ENCODE measurements around the gene PARD3. TPM values are rescaled to one million over a fixed set of nuclear protein-coding genes. Genes with fewer than 3 reads are reported as not detected.
A peak's percentile ranks its signal among the peaks of the same experiment; 100 is the strongest.

Gene PARD3
- polyA plus RNA-seq, 2 of the 4 experiments (the other 2 are of a cell fraction): 110 to 200 TPM

GRCh38 chr10:34198953-34199352 is 616.1 kb downstream of the PARD3 start:
- ATAC-seq (no peak), FAIRE-seq (no peak), DNase-seq (ENCODE audit: low read depth in 1 of 2, low spot score in 1 of 2) (peak in 1 of 2 experiments; percentile 23)
- Histone ChIP-seq H3K4me1 (peaks cover 17% of the 10 kb centered on the region), H3K9me3 (no peaks in the 10 kb centered on the region), H3K27ac (peak overlapping the region; percentile 50 to 76; a peak in 4 of 6 replicates), H3K4me2 (no peak overlapping the region), H3K4me3 (no peak overlapping the region)
- POLR2A ChIA-PET: no interaction called here
- WGBS (ENCODE audit: missing lambda C conversion rate): 100% methylated on average over 2 of the region's 2 CpGs
- CTCF ChIA-PET: interaction anchor here (0.6 to 1.2 kb wide), 4 partner anchors 10 to 909 kb away, joined by 3 to 5 read pairs (median 4); no protein-coding TSS in a partner anchor
- TF ChIP-seq SREBF2 (IDR thresholded peaks at IDR 0.05): no peak

GRCh38 chr10:34196058-34196433 is 619.0 kb downstream of the PARD3 start:
- H3K4me1 ChIP-seq: peaks cover 17% of the 10 kb centered on the region
- DNase-seq (ENCODE audit: low read depth in 1 of 2, low spot score in 1 of 2) (no peak), ATAC-seq (no peak), FAIRE-seq (no peak)
- CTCF ChIA-PET: interaction anchor here (0.7 to 0.9 kb wide), 2 partner anchors 25 to 395 kb away, joined by 3 to 4 read pairs; no protein-coding TSS in a partner anchor
- no peak overlapping the region for H3K27ac ChIP-seq
- no peak overlapping the region for H3K4me3 ChIP-seq
- H3K9me3 ChIP-seq: no peaks in the 10 kb centered on the region
- TF ChIP-seq, protein P1, sequence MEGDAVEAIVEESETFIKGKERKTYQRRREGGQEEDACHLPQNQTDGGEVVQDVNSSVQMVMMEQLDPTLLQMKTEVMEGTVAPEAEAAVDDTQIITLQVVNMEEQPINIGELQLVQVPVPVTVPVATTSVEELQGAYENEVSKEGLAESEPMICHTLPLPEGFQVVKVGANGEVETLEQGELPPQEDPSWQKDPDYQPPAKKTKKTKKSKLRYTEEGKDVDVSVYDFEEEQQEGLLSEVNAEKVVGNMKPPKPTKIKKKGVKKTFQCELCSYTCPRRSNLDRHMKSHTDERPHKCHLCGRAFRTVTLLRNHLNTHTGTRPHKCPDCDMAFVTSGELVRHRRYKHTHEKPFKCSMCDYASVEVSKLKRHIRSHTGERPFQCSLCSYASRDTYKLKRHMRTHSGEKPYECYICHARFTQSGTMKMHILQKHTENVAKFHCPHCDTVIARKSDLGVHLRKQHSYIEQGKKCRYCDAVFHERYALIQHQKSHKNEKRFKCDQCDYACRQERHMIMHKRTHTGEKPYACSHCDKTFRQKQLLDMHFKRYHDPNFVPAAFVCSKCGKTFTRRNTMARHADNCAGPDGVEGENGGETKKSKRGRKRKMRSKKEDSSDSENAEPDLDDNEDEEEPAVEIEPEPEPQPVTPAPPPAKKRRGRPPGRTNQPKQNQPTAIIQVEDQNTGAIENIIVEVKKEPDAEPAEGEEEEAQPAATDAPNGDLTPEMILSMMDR (IDR thresholded peaks at IDR 0.05): no peak
- TF ChIP-seq SREBF2 (IDR thresholded peaks at IDR 0.05): no peak
- no peak for TF ChIP-seq CHD4 (IDR thresholded peaks at IDR 0.05; ENCODE audit: borderline replicate concordance)
- no peak for TF ChIP-seq RCOR1 (IDR thresholded peaks at IDR 0.05; ENCODE audit: low read depth, low read length)
- 92% methylated on average over 3 of the region's 3 CpGs for WGBS (ENCODE audit: missing lambda C conversion rate)
- H3K4me2 ChIP-seq: no peak overlapping the region
- POLR2A ChIA-PET: no interaction called here

DNA sequence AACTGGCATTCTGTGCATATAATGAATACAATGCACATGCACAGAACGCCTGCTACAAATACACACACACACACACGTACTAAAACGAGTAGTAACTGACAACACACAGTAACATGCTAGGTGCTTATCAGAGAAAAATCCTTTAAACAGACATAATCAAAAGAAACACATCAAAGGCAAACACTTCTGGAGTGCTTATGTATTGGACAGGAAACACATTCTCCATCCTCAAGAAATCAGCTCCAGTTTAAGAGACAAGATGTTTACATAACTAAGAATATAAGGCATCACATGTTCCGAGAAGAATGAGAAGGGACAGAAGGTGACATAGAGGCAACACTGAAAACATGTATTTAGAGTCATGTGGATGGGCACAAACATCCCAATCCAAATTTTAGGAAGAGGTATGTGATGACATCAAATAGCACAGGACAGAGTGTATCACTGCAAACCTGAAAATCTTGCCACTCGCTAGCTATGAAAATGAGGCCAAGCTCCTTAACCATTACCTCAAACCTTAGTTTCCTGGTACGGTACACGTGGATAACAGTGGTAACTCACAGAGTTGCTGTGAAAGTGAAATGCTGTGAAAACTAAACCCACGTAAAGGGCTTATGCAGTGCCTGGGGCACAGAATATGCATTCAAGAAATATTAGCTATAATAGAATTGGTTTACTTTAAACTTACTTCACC is 619.6 kb downstream of the PARD3 start:
- ATAC-seq: no peak
- POLR2A ChIA-PET: no interaction called here
- no peak overlapping the region for H3K4me3 ChIP-seq

More for the DNA sequence above, 619.6 kb downstream of the PARD3 start:
- DNase-seq (ENCODE audit: low read depth in 1 of 2, low spot score in 1 of 2): no peak
- H3K9me3 ChIP-seq: no peaks in the 10 kb centered on the region
- CTCF ChIA-PET: interaction anchor here (0.9 kb wide), 1 partner anchor 25 kb away, joined by 3 read pairs; no protein-coding TSS in a partner anchor
- no peak overlapping the region for H3K27ac ChIP-seq
- no peak for FAIRE-seq
- no peak overlapping the region for H3K4me2 ChIP-seq
- 90% methylated on average over 8 of the region's 8 CpGs for WGBS (ENCODE audit: missing lambda C conversion rate)
- peaks cover 17% of the 10 kb centered on the region for H3K4me1 ChIP-seq
- no peak for TF ChIP-seq NR3C1 (IDR thresholded peaks at IDR 0.05)
- no peak for TF ChIP-seq JUN (IDR thresholded peaks at IDR 0.05)
- TF ChIP-seq, protein P2, sequence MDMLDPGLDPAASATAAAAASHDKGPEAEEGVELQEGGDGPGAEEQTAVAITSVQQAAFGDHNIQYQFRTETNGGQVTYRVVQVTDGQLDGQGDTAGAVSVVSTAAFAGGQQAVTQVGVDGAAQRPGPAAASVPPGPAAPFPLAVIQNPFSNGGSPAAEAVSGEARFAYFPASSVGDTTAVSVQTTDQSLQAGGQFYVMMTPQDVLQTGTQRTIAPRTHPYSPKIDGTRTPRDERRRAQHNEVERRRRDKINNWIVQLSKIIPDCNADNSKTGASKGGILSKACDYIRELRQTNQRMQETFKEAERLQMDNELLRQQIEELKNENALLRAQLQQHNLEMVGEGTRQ (IDR thresholded peaks at IDR 0.05): no peak
- no peak for TF ChIP-seq PBX3 (IDR thresholded peaks at IDR 0.05)
- TF ChIP-seq HOXA7 (CRISPR knock-in tag; IDR thresholded peaks at IDR 0.05): no peak
- TF ChIP-seq FOSL2 (IDR thresholded peaks at IDR 0.05): no peak
- no peak for TF ChIP-seq FOSL2 (CRISPR knock-in tag; IDR thresholded peaks at IDR 0.05)
- no peak for TF ChIP-seq GATA3 (IDR thresholded peaks at IDR 0.05; ENCODE audit: borderline replicate concordance)
- no peak for TF ChIP-seq CHD4 (IDR thresholded peaks at IDR 0.05; ENCODE audit: borderline replicate concordance)
- TF ChIP-seq MYC (IDR thresholded peaks at IDR 0.05; ENCODE audit: borderline replicate concordance, low read length): no peak
- TF ChIP-seq MAX (IDR thresholded peaks at IDR 0.05): no peak
- no peak for TF ChIP-seq FOXS1 (CRISPR knock-in tag; IDR thresholded peaks at IDR 0.05)
- no peak for TF ChIP-seq NPAS2 (CRISPR knock-in tag; IDR thresholded peaks at IDR 0.05; ENCODE audit: borderline replicate concordance)
- TF ChIP-seq CBX2 (IDR thresholded peaks at IDR 0.05; ENCODE audit: borderline replicate concordance, low read depth): no peak
- TF ChIP-seq, protein P3, sequence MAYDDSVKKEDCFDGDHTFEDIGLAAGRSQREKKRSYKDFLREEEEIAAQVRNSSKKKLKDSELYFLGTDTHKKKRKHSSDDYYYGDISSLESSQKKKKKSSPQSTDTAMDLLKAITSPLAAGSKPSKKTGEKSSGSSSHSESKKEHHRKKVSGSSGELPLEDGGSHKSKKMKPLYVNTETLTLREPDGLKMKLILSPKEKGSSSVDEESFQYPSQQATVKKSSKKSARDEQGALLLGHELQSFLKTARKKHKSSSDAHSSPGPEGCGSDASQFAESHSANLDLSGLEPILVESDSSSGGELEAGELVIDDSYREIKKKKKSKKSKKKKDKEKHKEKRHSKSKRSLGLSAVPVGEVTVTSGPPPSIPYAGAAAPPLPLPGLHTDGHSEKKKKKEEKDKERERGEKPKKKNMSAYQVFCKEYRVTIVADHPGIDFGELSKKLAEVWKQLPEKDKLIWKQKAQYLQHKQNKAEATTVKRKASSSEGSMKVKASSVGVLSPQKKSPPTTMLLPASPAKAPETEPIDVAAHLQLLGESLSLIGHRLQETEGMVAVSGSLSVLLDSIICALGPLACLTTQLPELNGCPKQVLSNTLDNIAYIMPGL (CRISPR knock-in tag; IDR thresholded peaks at IDR 0.05; ENCODE audit: borderline replicate concordance): no peak

Measured in A549 (cell line).